ENCODE measurements around the gene SNAP29.
A peak's percentile ranks its signal among the peaks of the same experiment; 100 is the strongest.
"Not testable (repeated sequence)": the region's sequence is repeated elsewhere in the genome, so short reads cannot be mapped to it uniquely, and the experiment has no call there.

SNAP29 gene

GRCh38 chr22:20885017-20885556 lies 26.3 kb downstream of the SNAP29 start:
- in situ Hi-C loops (cut with HindIII; ENCODE audit: low pct_ligation_motif_present, low pct_unique_long_range_greater_than_20kb, low sequenced_read_pairs), result no loop called here
- DNase-seq, result no peak

GRCh38 chr22:20885557-20886323 lies 26.9 kb downstream of the SNAP29 start:
- in situ Hi-C loops (cut with HindIII; ENCODE audit: low pct_ligation_motif_present, low pct_unique_long_range_greater_than_20kb, low sequenced_read_pairs), result no loop called here
- DNase-seq, result peak; percentile 79

GRCh38 chr22:20887375-20887774 lies 28.6 kb downstream of the SNAP29 start:
- DNase-seq, result no peak
- in situ Hi-C loops (cut with HindIII; ENCODE audit: low pct_ligation_motif_present, low pct_unique_long_range_greater_than_20kb, low sequenced_read_pairs), result no loop called here

GRCh38 chr22:20889025-20889704 lies 30.4 kb downstream of the SNAP29 start:
- in situ Hi-C loops (cut with HindIII; ENCODE audit: low pct_ligation_motif_present, low pct_unique_long_range_greater_than_20kb, low sequenced_read_pairs), result no loop called here
- DNase-seq, result no peak

- in situ Hi-C loops (cut with HindIII; ENCODE audit: low pct_ligation_motif_present, low pct_unique_long_range_greater_than_20kb, low sequenced_read_pairs), result no loop called here
Measured at GRCh38 chr22:20889904-20890540, 31.2 kb downstream of the SNAP29 start.

GRCh38 chr22:20890975-20891374 lies 32.2 kb downstream of the SNAP29 start:
- in situ Hi-C loops (cut with HindIII; ENCODE audit: low pct_ligation_motif_present, low pct_unique_long_range_greater_than_20kb, low sequenced_read_pairs), result no loop called here
- no peak for DNase-seq

More at GRCh38 chr22:20889904-20890540, 31.2 kb downstream of the SNAP29 start:
- DNase-seq, result no peak

- in situ Hi-C loops (cut with HindIII; ENCODE audit: low pct_ligation_motif_present, low pct_unique_long_range_greater_than_20kb, low sequenced_read_pairs); DNase-seq: not testable (repeated sequence)
Measured at GRCh38 chr22:20897737-20898136, 38.9 kb downstream of the SNAP29 start.

GRCh38 chr22:20899827-20900423 lies 41.1 kb downstream of the SNAP29 start:
- in situ Hi-C loops (cut with HindIII; ENCODE audit: low pct_ligation_motif_present, low pct_unique_long_range_greater_than_20kb, low sequenced_read_pairs), result no loop called here
- DNase-seq, result no peak

- DNase-seq; in situ Hi-C loops (cut with HindIII; ENCODE audit: low pct_ligation_motif_present, low pct_unique_long_range_greater_than_20kb, low sequenced_read_pairs): not testable (repeated sequence)
Measured at GRCh38 chr22:20901093-20902033, 42.6 kb downstream of the SNAP29 start.

- in situ Hi-C loops (cut with HindIII; ENCODE audit: low pct_ligation_motif_present, low pct_unique_long_range_greater_than_20kb, low sequenced_read_pairs), result no loop called here
Measured at GRCh38 chr22:20903093-20903492, 44.3 kb downstream of the SNAP29 start.

GRCh38 chr22:20904008-20904979 lies 45.5 kb downstream of the SNAP29 start:
- DNase-seq, result peak; percentile 10
- in situ Hi-C loops (cut with HindIII; ENCODE audit: low pct_ligation_motif_present, low pct_unique_long_range_greater_than_20kb, low sequenced_read_pairs), result no loop called here

More at GRCh38 chr22:20903093-20903492, 44.3 kb downstream of the SNAP29 start:
- no peak for DNase-seq

- DNase-seq, result no peak
- in situ Hi-C loops (cut with HindIII; ENCODE audit: low pct_ligation_motif_present, low pct_unique_long_range_greater_than_20kb, low sequenced_read_pairs), result no loop called here
Measured at GRCh38 chr22:20904980-20905355, 46.2 kb downstream of the SNAP29 start.

- DNase-seq, result no peak
- in situ Hi-C loops (cut with HindIII; ENCODE audit: low pct_ligation_motif_present, low pct_unique_long_range_greater_than_20kb, low sequenced_read_pairs), result no loop called here
Measured at GRCh38 chr22:20905415-20906386, 46.9 kb downstream of the SNAP29 start.

- in situ Hi-C loops (cut with HindIII; ENCODE audit: low pct_ligation_motif_present, low pct_unique_long_range_greater_than_20kb, low sequenced_read_pairs), result no loop called here
- DNase-seq, result no peak
Measured at GRCh38 chr22:20906387-20906767, 47.6 kb downstream of the SNAP29 start.

- in situ Hi-C loops (cut with HindIII; ENCODE audit: low pct_ligation_motif_present, low pct_unique_long_range_greater_than_20kb, low sequenced_read_pairs); DNase-seq: not testable (repeated sequence)
Measured at GRCh38 chr22:20908717-20909116, 49.9 kb downstream of the SNAP29 start.

Measured in ACHN (cell line).